Adrenal gland (tissue), 19 donors: Measurements from ENCODE around the gene SATB1. TPM values are rescaled to one million over a fixed set of nuclear protein-coding genes. Genes with fewer than 3 reads are reported as not detected.

ENCODE experiments used
- DNase-seq, 7 donors: peaks; one replicate each; pipeline ENCODE4 v3.0.0-alpha.2; 2019 to 2020
- H3K27ac ChIP-seq, 5 donors: fragments of 200-600 bp; sonication (generic) in 4 of 5; 1 replicate in 3 of 5; 2 replicates in 2 of 5; pipeline versions ENCODE4 v1.5.1 to v1.8.0; 2016 to 2020; ENCODE audit warnings: mild to moderate bottlenecking in 1 of 5
- H3K27me3 ChIP-seq: fragments of 200-600 bp; 2 replicates; pipeline ENCODE4 v1.8.0; 2021
- H3K36me3 ChIP-seq, 2 donors: fragments of 200-600 bp; replicated peaks in 1 of 2; 1 replicate in 1 of 2; 2 replicates in 1 of 2; pipeline versions ENCODE4 v1.5.1 to v1.8.0; 2018 to 2022
- H3K4me1 ChIP-seq, 2 donors: fragments of 200-600 bp; replicated peaks in 1 of 2; 1 replicate in 1 of 2; 2 replicates in 1 of 2; pipeline versions ENCODE4 v1.5.1 to v1.8.0; 2018 to 2021
- H3K4me3 ChIP-seq, 4 donors: fragments of 200-600 bp; sonication (generic) in 3 of 4; one replicate each; pipeline ENCODE4 v1.5.1; 2016 to 2018
- H3K9me3 ChIP-seq, 3 donors: fragments of 200-600 bp; sonication (generic) in 1 of 3; replicated peaks in 1 of 3; 1 replicate in 2 of 3; 2 replicates in 1 of 3; pipeline versions ENCODE4 v1.5.1 to v1.8.0; 2016 to 2021
- CTCF ChIP-seq, 6 experiments: fragments of 450-650 bp in 4 of 6; fragments of 200-600 bp in 2 of 6; sonication (generic) in 1 of 6; IDR thresholded peaks; 1 replicate in 5 of 6; 2 replicates in 1 of 6; pipeline versions ENCODE4 v1.5.1 to v1.8.0; 2016 to 2021; ENCODE audit warnings: antibody characterized with exemption in 6 of 6, mild to moderate bottlenecking in 2 of 6, moderate library complexity in 1 of 6
- POLR2A ChIP-seq, 2 donors: fragments of 450-650 bp; IDR thresholded peaks; one replicate each; pipeline ENCODE4 v1.6.1; 2017; ENCODE audit warnings: antibody characterized with exemption in 2 of 2, mild to moderate bottlenecking in 2 of 2, moderate library complexity in 1 of 2
- WGBS, 4 donors: extraction: QIAGEN DNeasy Blood & Tissue Kit in 2 of 4; methylation state at CpG; one replicate each; pipeline versions ENCODE4 v1.1.5 to v1.1.7; 2013 to 2017; 5-methylcytosine and 5-hydroxymethylcytosine counted together
- intact Hi-C, 2 donors: fragments of 100-400 bp; cut with DNase I; formaldehyde crosslinking; loops; one replicate each; pipeline versions ENCODE4 v1.14.1 to v1.15.0; 2022 to 2023
- long read RNA-seq, 10 donors: library from polyadenylated mRNA in 3 of 10; unstranded in 2 of 10; stranded (forward) in 1 of 10; transcript quantifications; one replicate each; pipeline ENCODE4 v2.0.0 and lab custom pipeline, GENCODE V29; 2021 to 2026
- polyA plus RNA-seq, 3 donors: library from polyadenylated mRNA; stranded (reverse); fragments of 200-250 nt in 2 of 3; fragments of 350-450 nt in 1 of 3; fragmentation: Illumina TruSeq in 1 of 3; extraction: RNeasy Lipid Tissue Mini Kit (QIAGEN cat#74804) in 1 of 3; gene quantifications; one replicate each; pipeline ENCODE4 v1.2.3, GENCODE V29; 2013 to 2014
- total RNA-seq, 9 donors: library from RNA; depleted of rRNA in 4 of 9; stranded (reverse); fragments of >200 nt in 4 of 9; fragments of 120-200 nt in 1 of 9; fragmentation: NEBNext Ultra II Directional in 1 of 9; extraction: Animal tissue kit (Norgen Biotek cat#: 25700) in 1 of 9; gene quantifications; one replicate each; pipeline versions ENCODE4 v1.1.0 to v1.2.4, GENCODE V29; 2013 to 2023
- donor health status: healthy with polysubstance abuse.
- donor health status: Bipolar disorder and iron deficiency.
- donor health status: DM: yes; HTN: yes; CAD: no.
- donor health status: DM: no; HTN: no; CAD: no.
- donor health status: DM: no; HTN: no; CAD: no.
- donor health status: DM: yes; HTN: yes; CAD: no.

The SATB1 gene
- total RNA-seq = 10 to 100 TPM in 8 of 9 donors, 1 to 10 TPM in 1; 9.8 to 31.5 (median 17.6) TPM
- 10 to 100 TPM in 2 of 3 donors, 1 to 10 TPM in 1; 9.1 to 12.3 (median 12.3) TPM for polyA plus RNA-seq
- long read RNA-seq, donor 1 = 0 reads
- long read RNA-seq, donor 2, full-length matches to known transcripts = 1 of 1 reads
- long read RNA-seq, donor 2, partial matches to known transcripts = 0 of 1 reads
- long read RNA-seq, donor 2, other reads (novel, unspliced or antisense) = 0 of 1 reads
- long read RNA-seq, donor 3, full-length matches to known transcripts = 3 of 3 reads
- long read RNA-seq, donor 3, partial matches to known transcripts = 0 of 3 reads
- long read RNA-seq, donor 3, other reads (novel, unspliced or antisense) = 0 of 3 reads
- long read RNA-seq, donor 4, partial matches to known transcripts = 1 of 1 reads
- long read RNA-seq, donor 4, other reads (novel, unspliced or antisense) = 0 of 1 reads
- long read RNA-seq, donor 5, full-length matches to known transcripts = 13 of 16 reads
- long read RNA-seq, donor 5, partial matches to known transcripts = 0 of 16 reads
- long read RNA-seq, donor 5, other reads (novel, unspliced or antisense) = 3 of 16 reads
- long read RNA-seq, donor 6, full-length matches to known transcripts = 1 of 4 reads
- long read RNA-seq, donor 6, partial matches to known transcripts = 1 of 4 reads
- long read RNA-seq, donor 6, other reads (novel, unspliced or antisense) = 2 of 4 reads
- long read RNA-seq, donor 7, full-length matches to known transcripts = 1 of 1 reads
- long read RNA-seq, donor 7, partial matches to known transcripts = 0 of 1 reads
- long read RNA-seq, donor 7, other reads (novel, unspliced or antisense) = 0 of 1 reads
- long read RNA-seq, donor 8, full-length matches to known transcripts = 2 of 2 reads
- long read RNA-seq, donor 8, partial matches to known transcripts = 0 of 2 reads
- long read RNA-seq, donor 8, other reads (novel, unspliced or antisense) = 0 of 2 reads
- long read RNA-seq, donor 9, full-length matches to known transcripts = 8 of 8 reads
- long read RNA-seq, donor 9, partial matches to known transcripts = 0 of 8 reads
- long read RNA-seq, donor 9, other reads (novel, unspliced or antisense) = 0 of 8 reads
- long read RNA-seq, donor 10, full-length matches to known transcripts = 2 of 2 reads
- long read RNA-seq, donor 10, partial matches to known transcripts = 0 of 2 reads
- long read RNA-seq, donor 10, other reads (novel, unspliced or antisense) = 0 of 2 reads

DNA sequence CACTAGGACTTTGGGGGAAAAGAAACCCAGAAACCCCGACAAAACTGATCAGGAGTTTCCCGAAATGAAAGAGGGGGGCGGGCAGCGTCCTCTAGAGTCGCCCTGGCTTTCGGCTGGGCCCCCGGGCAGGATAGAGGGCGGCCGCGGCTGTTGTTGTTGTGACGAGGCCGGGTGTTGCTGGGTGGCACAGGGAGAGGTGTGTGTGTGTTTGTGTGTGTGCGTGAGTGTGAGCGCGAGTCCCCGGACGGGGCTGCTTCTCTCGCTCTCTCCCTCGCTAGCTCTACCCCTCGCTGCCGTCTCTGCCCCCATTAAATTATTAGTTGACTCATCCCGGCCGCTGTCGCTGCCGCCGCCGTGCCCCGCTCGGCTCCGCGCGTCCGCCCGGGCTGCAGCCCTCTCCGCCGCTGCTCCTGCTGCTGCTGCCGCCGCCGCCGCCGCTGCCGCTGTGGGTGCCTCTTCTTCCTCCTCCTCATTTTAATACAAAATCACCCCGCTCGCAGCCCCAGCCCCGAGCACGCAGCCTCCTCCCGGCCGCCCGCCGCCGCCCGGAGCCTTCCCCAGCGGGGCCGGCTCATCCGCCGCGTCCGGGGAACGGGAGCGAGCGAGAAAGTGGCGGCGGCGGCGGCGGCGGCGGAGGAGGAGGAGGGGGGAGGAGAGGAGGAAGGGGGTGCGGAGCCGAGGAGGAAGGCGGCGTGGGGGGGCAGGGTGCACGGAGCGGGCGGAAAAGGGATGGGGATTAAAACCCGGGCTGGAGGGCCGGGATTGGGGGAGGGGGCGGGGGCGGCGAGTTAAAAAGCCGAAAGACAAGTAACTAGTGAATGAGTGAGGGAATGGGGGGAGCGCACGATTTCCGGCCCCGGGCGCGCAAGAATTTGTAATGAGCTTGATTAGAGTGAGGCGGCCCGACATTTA, at the start of gene SATB1:
TSS of gene SATB1 (minus strand) at position 611 of the 912 bp plus-strand sequence. CDS start 4,372 bp downstream, outside the sequence.
- DNase-seq = peak; percentile 75 to 88 (median 82)
- Histone ChIP-seq H3K27me3 (no peaks in the 10 kb centered on the region), H3K36me3 (no peaks in the 10 kb centered on the region), H3K4me3 (peak within 1 kb of the TSS; percentile 71 to 100 (median 94)), H3K27ac (peak within 1 kb of the TSS in 4 of 5 donors; percentile 63 to 83 (median 80)), H3K4me1 (peaks cover 0 to 7% of the 10 kb centered on the region in 2 donors), H3K9me3 (no peaks in the 10 kb centered on the region)
- 0 to 1% (median 0%) methylated on average over 36 to 89 of the region's 89 CpGs for WGBS, 4 donors
- intact Hi-C loops = no loop called here
- TF ChIP-seq CTCF (IDR thresholded peaks at IDR 0.05) (peak in 1 of 6 experiments; percentile 1), POLR2A (IDR thresholded peaks at IDR 0.05) (peak in 1 of 2 donors; percentile 31)

- Histone ChIP-seq H3K36me3 (no peaks in the 10 kb centered on the region), H3K9me3 (no peaks in the 10 kb centered on the region), H3K27me3 (no peaks in the 10 kb centered on the region), H3K4me3 (no peak overlapping the region), H3K4me1 (no peaks in the 10 kb centered on the region), H3K27ac (no peak overlapping the region)
- 30 to 38% (median 33%) methylated on average over 2 of the region's 2 CpGs for WGBS, 4 donors
- TF ChIP-seq POLR2A (IDR thresholded peaks at IDR 0.05) = no peak
- no peak for TF ChIP-seq CTCF (IDR thresholded peaks at IDR 0.05)
- intact Hi-C loops = no loop called here
- no peak for DNase-seq
Observed at GRCh38 chr3:18474202-18474601, 49.1 kb upstream of the SATB1 start.

DNA sequence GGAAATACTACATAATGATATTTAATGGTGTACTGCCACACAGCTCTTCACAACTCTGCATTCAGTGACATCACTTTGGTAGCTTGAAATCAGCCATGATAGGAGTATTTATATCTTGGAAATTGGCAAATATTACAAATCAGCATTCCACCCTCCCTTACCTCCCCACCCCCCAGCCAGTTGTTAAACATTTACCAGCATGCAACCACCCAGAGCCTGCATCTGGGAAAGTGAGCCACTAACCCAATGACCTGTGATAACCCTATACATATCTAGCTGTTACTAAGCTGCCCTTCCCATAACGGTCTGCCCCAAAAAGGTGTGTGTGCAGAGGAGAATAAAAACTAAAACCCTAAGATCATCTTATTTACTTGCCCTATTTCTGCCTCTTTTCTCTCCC, 44.6 kb upstream of the SATB1 start:
- H3K36me3 ChIP-seq = no peaks in the 10 kb centered on the region
- intact Hi-C loops = no loop called here
- no peak for TF ChIP-seq POLR2A (IDR thresholded peaks at IDR 0.05)
- TF ChIP-seq CTCF (IDR thresholded peaks at IDR 0.05) = no peak
- H3K4me1 ChIP-seq = no peaks in the 10 kb centered on the region
- DNase-seq = no peak
- WGBS, 4 donors = 38 to 58% (median 48%) methylated on average over 1 of the region's 1 CpG
- H3K9me3 ChIP-seq = no peaks in the 10 kb centered on the region
- H3K27me3 ChIP-seq = no peaks in the 10 kb centered on the region
- H3K27ac ChIP-seq = no peak overlapping the region
- no peak overlapping the region for H3K4me3 ChIP-seq
